B cell (primary cell): ENCODE results near the gene IGSF1. TPM values are rescaled to one million over a fixed set of nuclear protein-coding genes. Genes with fewer than 3 reads are reported as not detected.
"Not testable (repeated sequence)": the region's sequence is repeated elsewhere in the genome, so short reads cannot be mapped to it uniquely, and the experiment has no call there.

Experiments
- ATAC-seq: fragments of 200-7000 bp; cut with Tn5 transposase; one replicate; pipeline ENCODE4 v1.10.0; 2021; ENCODE audit warnings: low read depth, mild to moderate bottlenecking, moderate number of reproducible peaks, moderate library complexity
- CTCF ChIA-PET: fragments of 350-600 bp; sonication (Branson Sonifier 250); formaldehyde crosslinking; loops from one replicate; lab custom pipeline; 2021; ENCODE audit warnings: antibody characterized with exemption, inconsistent platforms; lab: Charles Lee
- POLR2A ChIA-PET: fragments of 350-600 bp; sonication (Branson Sonifier 250); formaldehyde crosslinking; loops from one replicate; lab custom pipeline; 2021; ENCODE audit warnings: antibody characterized with exemption; lab: Charles Lee
- DNase-seq: peaks from one replicate; pipeline ENCODE4 v3.0.0; 2013
- H2AFZ ChIP-seq: 2 replicates; pipeline ENCODE4 v1.6.1; 2012; ENCODE audit warnings: mild to moderate bottlenecking, low read depth, low read length; ENCODE audit not compliant: insufficient read depth, poor library complexity, severe bottlenecking
- H3K27ac ChIP-seq, 2 donors: 1 replicate in 1 of 2; 2 replicates in 1 of 2; pipeline ENCODE4 v1.5.1; 2012 to 2013; ENCODE audit warnings: low read length in 2 of 2, mild to moderate bottlenecking in 2 of 2, moderate library complexity in 1 of 2
- H3K27me3 ChIP-seq, 4 experiments: fragments of 200-600 bp in 1 of 4; sonication (generic) in 1 of 4; replicated peaks in 1 of 4; 1 replicate in 2 of 4; 2 replicates in 2 of 4; pipeline versions ENCODE4 v1.6.1 to v1.7.0; 2013 to 2016; ENCODE audit warnings: low read length in 3 of 4, mild to moderate bottlenecking in 2 of 4, mixed read lengths in 1 of 4, moderate library complexity in 1 of 4; ENCODE audit not compliant: insufficient read depth in 4 of 4, control insufficient read depth in 3 of 4; ENCODE audit errors: control extremely low read depth in 1 of 4
- H3K36me3 ChIP-seq, 2 experiments: replicated peaks in 1 of 2; 1 replicate in 1 of 2; 2 replicates in 1 of 2; pipeline versions ENCODE4 v1.6.1 to v1.7.1; 2013; ENCODE audit warnings: low read length in 1 of 2; ENCODE audit not compliant: insufficient read depth in 2 of 2, control insufficient read depth in 1 of 2; ENCODE audit errors: control extremely low read depth in 1 of 2, extremely low read depth in 1 of 2
- H3K4me1 ChIP-seq, 2 donors: fragments of 200-600 bp in 1 of 2; sonication (generic) in 1 of 2; 1 replicate in 1 of 2; 2 replicates in 1 of 2; pipeline versions ENCODE4 v1.5.1 to v1.6.1; 2013 to 2017; ENCODE audit warnings: low read length in 2 of 2; ENCODE audit not compliant: control insufficient read depth in 2 of 2, insufficient read depth in 2 of 2
- H3K4me2 ChIP-seq: replicated peaks from 2 replicates; pipeline ENCODE3; 2012; ENCODE audit warnings: mild to moderate bottlenecking, low read depth, low read length; ENCODE audit not compliant: poor library complexity, severe bottlenecking
- H3K4me3 ChIP-seq, 5 experiments: fragments of 200-600 bp in 1 of 5; sonication (generic) in 1 of 5; 1 replicate in 3 of 5; 2 replicates in 2 of 5; pipeline versions ENCODE4 v1.5.1 to v1.7.0; 2011 to 2016; ENCODE audit warnings: low read length in 4 of 5, mild to moderate bottlenecking in 4 of 5, low read depth in 2 of 5, control low read depth in 1 of 5, moderate library complexity in 1 of 5; ENCODE audit not compliant: insufficient read depth in 1 of 5; ENCODE audit errors: control extremely low read depth in 1 of 5, extremely low read depth in 1 of 5
- H3K79me2 ChIP-seq: fragments of 200-600 bp; sonication (generic); one replicate; pipeline ENCODE4 v1.6.0; 2016; ENCODE audit warnings: low read length; ENCODE audit not compliant: control insufficient read depth, insufficient read depth
- H3K9ac ChIP-seq: fragments of 200-600 bp; sonication (generic); 2 replicates; pipeline ENCODE4 v1.6.1; 2017; ENCODE audit warnings: mild to moderate bottlenecking, low read length, moderate library complexity
- H3K9me3 ChIP-seq, 3 donors: one replicate each; pipeline versions ENCODE4 v1.6.1 to v1.7.1; 2013; ENCODE audit warnings: low read length in 2 of 3; ENCODE audit not compliant: control insufficient read depth in 2 of 3, insufficient read depth in 1 of 3; ENCODE audit errors: control extremely low read depth in 1 of 3
- H4K20me1 ChIP-seq: 2 replicates; pipeline ENCODE4 v1.6.0; 2012; ENCODE audit warnings: mild to moderate bottlenecking, low read length; ENCODE audit not compliant: insufficient read depth, control insufficient read depth, poor library complexity, severe bottlenecking
- H3K27ac Mint-ChIP-seq: one replicate; pipeline ENCODE4 v1.8.0; 2021; ENCODE audit warnings: mixed read lengths
- H3K27me3 Mint-ChIP-seq: one replicate; pipeline ENCODE4 v1.8.0; 2021; ENCODE audit warnings: mixed read lengths
- H3K4me1 Mint-ChIP-seq: one replicate; pipeline ENCODE4 v1.8.0; 2021; ENCODE audit warnings: mixed read lengths
- H3K4me3 Mint-ChIP-seq: one replicate; pipeline ENCODE4 v1.8.0; 2021; ENCODE audit warnings: mixed read lengths
- H3K9me3 Mint-ChIP-seq: one replicate; pipeline ENCODE4 v1.8.0; 2022; ENCODE audit warnings: mixed read lengths; ENCODE audit not compliant: insufficient read depth
- CTCF ChIP-seq: fragments of 200-600 bp; IDR thresholded peaks from one replicate; pipeline ENCODE4 v1.8.0; 2022; ENCODE audit warnings: antibody characterized with exemption, mild to moderate bottlenecking
- EZH2 ChIP-seq: IDR thresholded peaks from 2 replicates; pipeline ENCODE4 v1.6.1; 2012; ENCODE audit warnings: borderline replicate concordance, low read depth, mild to moderate bottlenecking, moderate library complexity, low read length; ENCODE audit not compliant: insufficient read depth, poor library complexity, severe bottlenecking
- WGBS: methylation state at CpG from one replicate; pipeline ENCODE4 v1.1.5; 2013; ENCODE audit warnings: missing lambda C conversion rate; ENCODE audit not compliant: insufficient coverage; 5-methylcytosine and 5-hydroxymethylcytosine counted together
- intact Hi-C: fragments of 100-400 bp; cut with micrococcal nuclease; formaldehyde crosslinking; loops from one replicate; pipeline ENCODE4 v1.10.0; 2022
- polyA plus RNA-seq: library from polyadenylated mRNA; depleted of rRNA; stranded (reverse); fragments of >200 nt; gene quantifications from 2 replicates; pipeline ENCODE4 v1.2.3, GENCODE V29; 2012
- total RNA-seq, 2 donors: library from RNA; stranded (reverse); fragments of 120-200 nt in 1 of 2; gene quantifications; 1 replicate in 1 of 2; 2 replicates in 1 of 2; pipeline versions ENCODE4 v1.2.3 to v1.2.4, GENCODE V29; 2013 to 2022

The IGSF1 gene
- total and polyA plus RNA-seq, 2 donors (not counting 1 experiment from before 2014, with no cell fraction given), result not detected

GRCh38 chrX:131262200-131262599 is 26.9 kb downstream of the IGSF1 start:
- Histone ChIP-seq H3K36me3 (no peaks in the 10 kb centered on the region), H3K27ac (no peak overlapping the region), H4K20me1 (no peaks in the 10 kb centered on the region), H3K4me2 (no peak overlapping the region), H3K9me3 (no peaks in the 10 kb centered on the region), H3K4me1 (no peaks in the 10 kb centered on the region), H3K4me3 (no peak overlapping the region), H2AFZ (no peak overlapping the region), H3K79me2 (no peaks in the 10 kb centered on the region), H3K27me3 (no peaks in the 10 kb centered on the region), H3K9ac (no peak overlapping the region)
- ATAC-seq (no peak), DNase-seq (no peak)
- H3K27me3 Mint-ChIP-seq, result no peaks in the 10 kb centered on the region
- no peaks in the 10 kb centered on the region for H3K4me1 Mint-ChIP-seq
- ChIA-PET POLR2A (no interaction called here), CTCF (no interaction called here)
- TF ChIP-seq EZH2, result no peak
- intact Hi-C loops, result no loop called here
- no peaks in the 10 kb centered on the region for H3K9me3 Mint-ChIP-seq
- H3K4me3 Mint-ChIP-seq, result no peak overlapping the region
- no peak overlapping the region for H3K27ac Mint-ChIP-seq

- Mint-ChIP-seq H3K9me3 (no peaks in the 10 kb centered on the region), H3K27ac (no peak overlapping the region), H3K4me3 (no peak overlapping the region), H3K27me3 (no peaks in the 10 kb centered on the region), H3K4me1 (no peaks in the 10 kb centered on the region)
- H3K27ac ChIP-seq, result no peak overlapping the region
- intact Hi-C loops, result no loop called here
- H3K79me2 ChIP-seq, result no peaks in the 10 kb centered on the region
- no peak overlapping the region for H2AFZ ChIP-seq
- H4K20me1 ChIP-seq, result no peaks in the 10 kb centered on the region
- TF ChIP-seq EZH2, result no peak
- TF ChIP-seq CTCF, result no peak
- no peak overlapping the region for H3K4me3 ChIP-seq
- no peak overlapping the region for H3K4me2 ChIP-seq
- DNase-seq (no peak), ATAC-seq (no peak)
- no peaks in the 10 kb centered on the region for H3K27me3 ChIP-seq
- ChIA-PET POLR2A (no interaction called here), CTCF (no interaction called here)
- H3K9me3 ChIP-seq, result no peaks in the 10 kb centered on the region
- H3K36me3 ChIP-seq, result no peaks in the 10 kb centered on the region
- no peaks in the 10 kb centered on the region for H3K4me1 ChIP-seq
- no peak overlapping the region for H3K9ac ChIP-seq
These were observed 31.7 kb downstream of the IGSF1 start for GRCh38 chrX:131257367-131257766.

- ATAC-seq, result not testable (repeated sequence)
These were observed 37.9 kb downstream of the IGSF1 start for GRCh38 chrX:131250984-131251738.

More at GRCh38 chrX:131250984-131251738, 37.9 kb downstream of the IGSF1 start:
- H3K27me3 Mint-ChIP-seq, H3K4me3 Mint-ChIP-seq, H3K36me3 ChIP-seq, H3K27ac Mint-ChIP-seq, intact Hi-C loops, POLR2A ChIA-PET, H4K20me1 ChIP-seq, H2AFZ ChIP-seq, H3K9me3 ChIP-seq, H3K4me1 ChIP-seq, H3K27ac ChIP-seq, H3K4me2 ChIP-seq, CTCF ChIA-PET, H3K9me3 Mint-ChIP-seq, H3K27me3 ChIP-seq, H3K79me2 ChIP-seq, H3K4me3 ChIP-seq, H3K9ac ChIP-seq, H3K4me1 Mint-ChIP-seq, DNase-seq: not testable (repeated sequence)
- no CpG with 5 or more reads among the region's 36 CpGs for WGBS
